HG02571 (cell line): ENCODE measurements around the gene DLX6.

ENCODE experiments used
- ATAC-seq: cut with Tn5 transposase; IDR thresholded peaks from one replicate; pipeline ENCODE4 v1.9.1; 2021; ENCODE audit warnings: mild to moderate bottlenecking, moderate library complexity; ENCODE audit not compliant: unreplicated experiment

The DLX6 gene

GRCh38 chr7:97005183-97006054 lies at the start of gene DLX6:
Gene DLX6 (plus strand): TSS chr7:97005553. CDS start chr7:97005978, 425 bp downstream.
- ATAC-seq = peak; percentile 6

- ATAC-seq = no peak
Observed at GRCh38 chr7:96959135-96959534, 46.2 kb upstream of the DLX6 start.

- no peak for ATAC-seq
Observed at GRCh38 chr7:96962221-96962885, 43.0 kb upstream of the DLX6 start.

GRCh38 chr7:96968981-96969380 lies 36.4 kb upstream of the DLX6 start:
- ATAC-seq = no peak

GRCh38 chr7:96970739-96971138 lies 34.6 kb upstream of the DLX6 start:
- ATAC-seq = no peak

- no peak for ATAC-seq
Observed at GRCh38 chr7:96973986-96974385, 31.4 kb upstream of the DLX6 start.

GRCh38 chr7:96976106-96976505 lies 29.2 kb upstream of the DLX6 start:
- no peak for ATAC-seq

GRCh38 chr7:96977445-96977844 lies 27.9 kb upstream of the DLX6 start:
- no peak for ATAC-seq

GRCh38 chr7:96979551-96980276 lies 25.6 kb upstream of the DLX6 start:
- ATAC-seq = no peak

- no peak for ATAC-seq
Observed at GRCh38 chr7:96982586-96982985, 22.8 kb upstream of the DLX6 start.

- ATAC-seq = no peak
Observed at GRCh38 chr7:96985992-96986391, 19.4 kb upstream of the DLX6 start.

GRCh38 chr7:96986901-96987300 lies 18.5 kb upstream of the DLX6 start:
- no peak for ATAC-seq

- no peak for ATAC-seq
Observed at GRCh38 chr7:96987719-96988118, 17.6 kb upstream of the DLX6 start.

GRCh38 chr7:96989241-96989858 lies 16.0 kb upstream of the DLX6 start:
- ATAC-seq = no peak

GRCh38 chr7:96989859-96990317 lies 15.5 kb upstream of the DLX6 start:
- no peak for ATAC-seq

GRCh38 chr7:96991546-96992191 lies 13.7 kb upstream of the DLX6 start:
- no peak for ATAC-seq

- ATAC-seq = no peak
Observed at GRCh38 chr7:96992192-96993005, 13.0 kb upstream of the DLX6 start.

GRCh38 chr7:96993094-96993865 lies 12.1 kb upstream of the DLX6 start:
- ATAC-seq = no peak

- no peak for ATAC-seq
Observed at GRCh38 chr7:96993980-96994379, 11.4 kb upstream of the DLX6 start.
